HCT116 (cell line): ENCODE measurements around the gene RPS6KA2. TPM values are rescaled to one million over a fixed set of nuclear protein-coding genes. Genes with fewer than 3 reads are reported as not detected.

Source experiments
- ATAC-seq: fragments of 200-7000 bp; cut with Tn5 transposase; 2 replicates; pipeline ENCODE4 v1.9.1; 2020; ENCODE audit warnings: mild to moderate bottlenecking, moderate library complexity
- BruUV-seq: library from RNA; stranded (reverse); fragments of 400-500 nt; replicated peaks from 2 replicates; lab custom pipeline; 2021; lab: Mats Ljungman, UMichigan
- CTCF ChIA-PET: fragments of 300-600 bp; sonication (Branson Sonifier 250); formaldehyde crosslinking; loops from one replicate; lab custom pipeline; 2021; ENCODE audit warnings: antibody characterized with exemption; lab: Charles Lee
- POLR2A ChIA-PET: fragments of 300-600, 350-600 bp; sonication (Branson Sonifier 250); formaldehyde crosslinking; loops from one replicate; lab custom pipeline; 2021; ENCODE audit warnings: antibody characterized with exemption; lab: Charles Lee
- RAD21 ChIA-PET, 2 experiments: fragments of 300-600 bp; sonication (Branson Sonifier 250); formaldehyde crosslinking; loops; one replicate each; lab custom pipeline; 2023; ENCODE audit warnings: low total read pairs in 2 of 2; ENCODE audit not compliant: uncharacterized antibody in 2 of 2, unreplicated experiment in 2 of 2, low non-redundant PET in 1 of 2; lab: Charles Lee
- DNase-seq: peaks from one replicate; pipeline ENCODE4 v3.0.0-alpha.2; 2010; ENCODE audit warnings: low read depth, low spot score
- H2AFZ ChIP-seq: fragments of 200-600 bp; shearing (Covaris generic), sonication (generic); 2 replicates; pipeline ENCODE4 v1.6.1; 2017; ENCODE audit warnings: low read depth, mixed run types, mixed read lengths, antibody characterized with exemption, low read length; ENCODE audit not compliant: poor library complexity, severe bottlenecking
- H3K27ac ChIP-seq: 2 replicates; pipeline ENCODE4 v1.5.1; 2012; ENCODE audit warnings: low read depth, low read length
- H3K27me3 ChIP-seq: fragments of 200-600 bp; sonication (generic); 2 replicates; pipeline ENCODE4 v1.6.1; 2016; ENCODE audit warnings: mixed run types, low read length, mixed read lengths; ENCODE audit not compliant: insufficient read depth
- H3K36me3 ChIP-seq, 2 experiments: fragments of 200-500 bp in 1 of 2; fragments of 200-600 bp in 1 of 2; sonication (Bioruptor generic) in 1 of 2; sonication (generic) in 1 of 2; 2 replicates each; pipeline versions ENCODE4 v1.5.1 to v1.6.1; 2014 to 2016; ENCODE audit warnings: low read length in 2 of 2, inconsistent platforms in 1 of 2, mixed read lengths in 1 of 2, mixed run types in 1 of 2; ENCODE audit not compliant: insufficient read depth in 2 of 2, control insufficient read depth in 1 of 2
- H3K4me1 ChIP-seq, 2 experiments: fragments of 200-600 bp in 1 of 2; sonication (generic) in 1 of 2; 2 replicates each; pipeline versions ENCODE4 v1.5.1 to v1.6.1; 2012 to 2017; ENCODE audit warnings: low read length in 2 of 2, inconsistent platforms in 1 of 2, mild to moderate bottlenecking in 1 of 2, mixed read lengths in 1 of 2, mixed run types in 1 of 2, moderate library complexity in 1 of 2; ENCODE audit not compliant: insufficient read depth in 2 of 2, control insufficient read depth in 1 of 2
- H3K4me2 ChIP-seq: fragments of 200-600 bp; sonication (generic); 2 replicates; pipeline ENCODE4 v1.6.1; 2017; ENCODE audit warnings: mixed run types, low read length, mixed read lengths
- H3K4me3 ChIP-seq, 2 experiments: fragments of 200-600 bp in 1 of 2; sonication (generic) in 1 of 2; replicated peaks in 1 of 2; 2 replicates each; pipeline ENCODE4 v1.5.1; 2011 to 2016; ENCODE audit warnings: low read length in 2 of 2, control low read depth in 1 of 2, low read depth in 1 of 2, mild to moderate bottlenecking in 1 of 2, mixed read lengths in 1 of 2, mixed run types in 1 of 2
- H3K79me2 ChIP-seq: fragments of 200-600 bp; sonication (generic); 2 replicates; pipeline ENCODE4 v1.6.1; 2017; ENCODE audit warnings: mild to moderate bottlenecking, mixed run types, low read length, moderate library complexity, mixed read lengths; ENCODE audit not compliant: insufficient read depth
- H3K9ac ChIP-seq: fragments of 200-600 bp; sonication (generic); 2 replicates; pipeline ENCODE4 v1.6.1; 2016; ENCODE audit warnings: low read length, mixed read lengths
- H3K9me2 ChIP-seq: fragments of 200-600 bp; sonication (generic), shearing (Covaris generic); 2 replicates; pipeline ENCODE4 v1.6.1; 2017; ENCODE audit warnings: mixed run types, mild to moderate bottlenecking, moderate library complexity; ENCODE audit not compliant: insufficient read depth
- H3K9me3 ChIP-seq, 2 experiments: fragments of 200-500 bp in 1 of 2; fragments of 200-600 bp in 1 of 2; sonication (Bioruptor generic) in 1 of 2; sonication (generic) in 1 of 2; 2 replicates each; pipeline ENCODE4 v1.6.1; 2014 to 2017; ENCODE audit warnings: low read length in 2 of 2, mixed read lengths in 2 of 2, inconsistent platforms in 1 of 2, low read depth in 1 of 2, mild to moderate bottlenecking in 1 of 2, mixed run types in 1 of 2, moderate library complexity in 1 of 2; ENCODE audit not compliant: control insufficient read depth in 1 of 2, insufficient read depth in 1 of 2
- H4K20me1 ChIP-seq: fragments of 200-600 bp; sonication (generic), shearing (Covaris generic); 2 replicates; pipeline ENCODE4 v1.6.1; 2017; ENCODE audit warnings: mixed run types, mild to moderate bottlenecking, moderate library complexity; ENCODE audit not compliant: insufficient read depth
- CTCF ChIP-seq, 3 experiments: fragments of 200-600 bp in 1 of 3; sonication (generic) in 1 of 3; IDR thresholded peaks in 2 of 3; conservative IDR thresholded peaks in 1 of 3; 2 replicates each; pipeline ENCODE4 v1.5.1; 2012 to 2017; ENCODE audit warnings: low read depth in 2 of 3, low read length in 2 of 3, antibody characterized with exemption in 1 of 3, borderline replicate concordance in 1 of 3, control low read depth in 1 of 3, mild to moderate bottlenecking in 1 of 3, mixed read lengths in 1 of 3, mixed run types in 1 of 3, moderate library complexity in 1 of 3; ENCODE audit not compliant: insufficient read depth in 1 of 3
- EZH2 ChIP-seq: fragments of 200-600 bp; sonication (generic); IDR thresholded peaks from 2 replicates; pipeline ENCODE4 v1.6.1; 2017; ENCODE audit warnings: antibody characterized with exemption, mixed run types
- FOSL1 ChIP-seq: IDR thresholded peaks from 2 replicates; pipeline ENCODE4 v1.6.1; 2012; ENCODE audit warnings: low read depth
- JUND ChIP-seq: IDR thresholded peaks from 2 replicates; pipeline ENCODE4 v1.6.1; 2012
- POLR2A ChIP-seq: IDR thresholded peaks from 2 replicates; pipeline ENCODE4 v1.7.0; 2011; ENCODE audit warnings: borderline replicate concordance; ENCODE audit not compliant: insufficient read depth, insufficient read length; ENCODE audit errors: extremely low read depth
- RAD21 ChIP-seq: IDR thresholded peaks from 2 replicates; pipeline ENCODE4 v1.6.1; 2012; ENCODE audit warnings: low read depth, mild to moderate bottlenecking
- SP1 ChIP-seq: IDR thresholded peaks from 2 replicates; pipeline ENCODE4 v1.6.1; 2012; ENCODE audit warnings: low read depth
- TCF7L2 ChIP-seq: IDR thresholded peaks from 2 replicates; pipeline ENCODE4 v1.7.0; 2011; ENCODE audit warnings: borderline replicate concordance, inconsistent platforms; ENCODE audit not compliant: insufficient read depth, insufficient read length; ENCODE audit errors: extremely low read depth
- ZBTB33 ChIP-seq: IDR thresholded peaks from 2 replicates; pipeline ENCODE4 v1.6.1; 2011; ENCODE audit warnings: mild to moderate bottlenecking, low read length, moderate library complexity; ENCODE audit not compliant: insufficient replicate concordance; ENCODE audit errors: extremely low read depth
- ZFX ChIP-seq: fragments of 450-650 bp; IDR thresholded peaks from 2 replicates; pipeline ENCODE4 v1.6.1; 2017
- ZNF274 ChIP-seq: fragments of 200-500 bp; sonication (Bioruptor generic); IDR thresholded peaks from 2 replicates; pipeline ENCODE4 v1.6.1; 2014; ENCODE audit warnings: mild to moderate bottlenecking, low read depth, low read length, inconsistent platforms
- intact Hi-C: fragments of 100-400 bp; cut with micrococcal nuclease; formaldehyde crosslinking; loops from 2 replicates; pipeline ENCODE4 v1.10.0; 2022
- total RNA-seq: library from RNA; stranded (reverse); gene quantifications from one replicate; pipeline ENCODE4 v1.2.1, GENCODE V29; 2021; ENCODE audit not compliant: unreplicated experiment
- TF ChIP-seq, protein P1 (sequence below): IDR thresholded peaks from 2 replicates; pipeline ENCODE4 v1.6.1; 2012

Gene RPS6KA2
- total RNA-seq, 1 experiment from 2014 or later, result 8.5 TPM

DNA sequence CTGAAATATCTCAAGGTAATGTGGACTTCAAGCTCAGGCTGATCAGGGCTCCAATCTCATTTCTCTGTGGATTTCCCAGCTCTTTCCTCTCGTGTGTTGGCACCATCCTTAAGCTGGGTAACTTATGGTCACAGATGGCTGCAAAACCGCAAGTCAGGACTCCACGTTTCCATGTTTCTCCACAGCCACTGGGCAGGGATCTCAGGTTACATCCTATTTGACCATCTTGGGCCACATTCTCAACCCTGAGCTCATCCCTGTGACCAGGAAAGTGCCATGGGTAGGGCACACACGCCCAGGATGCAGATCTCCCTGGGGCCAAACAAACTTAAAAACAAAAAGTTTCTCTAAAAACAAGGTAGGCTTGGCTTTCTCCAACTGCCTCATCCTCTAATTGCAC lies 15.4 kb downstream of the RPS6KA2 start:
- ChIA-PET CTCF (no interaction called here), RAD21 (no interaction called here), POLR2A (no interaction called here)
- Histone ChIP-seq H3K9me2 (no peaks in the 10 kb centered on the region), H3K36me3 (no peaks in the 10 kb centered on the region), H4K20me1 (no peaks in the 10 kb centered on the region), H3K9ac (no peak overlapping the region), H3K9me3 (no peaks in the 10 kb centered on the region), H3K27me3 (no peaks in the 10 kb centered on the region), H3K4me1 (peaks cover 0 to 6% of the 10 kb centered on the region in 2 experiments; a peak in 1 of 4 replicates), H3K4me3 (no peak overlapping the region), H3K27ac (no peak overlapping the region), H2AFZ (no peak overlapping the region), H3K4me2 (no peak overlapping the region), H3K79me2 (no peaks in the 10 kb centered on the region)
- no peak for ATAC-seq
- no peak for DNase-seq
- TF ChIP-seq TCF7L2, result no peak
- TF ChIP-seq SP1, result no peak
- no peak for TF ChIP-seq CTCF (IDR thresholded peaks at IDR 0.05 in 2 of 3, conservative IDR thresholded peaks at IDR 0.05 in 1 of 3; ENCODE audit: borderline replicate concordance in 1 of 3, insufficient read depth in 1 of 3, low read depth in 2 of 3, low read length in 2 of 3)
- no peak for TF ChIP-seq POLR2A
- no peak for TF ChIP-seq JUND
- no peak for TF ChIP-seq RAD21
- TF ChIP-seq ZFX, result no peak
- no peak for TF ChIP-seq ZBTB33
- no peak for TF ChIP-seq ZNF274
- no peak for TF ChIP-seq EZH2
- TF ChIP-seq, protein P1, sequence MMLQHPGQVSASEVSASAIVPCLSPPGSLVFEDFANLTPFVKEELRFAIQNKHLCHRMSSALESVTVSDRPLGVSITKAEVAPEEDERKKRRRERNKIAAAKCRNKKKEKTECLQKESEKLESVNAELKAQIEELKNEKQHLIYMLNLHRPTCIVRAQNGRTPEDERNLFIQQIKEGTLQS, result no peak
- no peak for TF ChIP-seq FOSL1
- BruUV-seq, result no TSS peak
- intact Hi-C loops, result no loop called here
